ENCODE measurements around the gene PSMA6.
A peak's percentile ranks its signal among the peaks of the same experiment; 100 is the strongest.
"Not testable (repeated sequence)": the region's sequence is repeated elsewhere in the genome, so short reads cannot be mapped to it uniquely, and the experiment has no call there.

PSMA6 gene

DNA sequence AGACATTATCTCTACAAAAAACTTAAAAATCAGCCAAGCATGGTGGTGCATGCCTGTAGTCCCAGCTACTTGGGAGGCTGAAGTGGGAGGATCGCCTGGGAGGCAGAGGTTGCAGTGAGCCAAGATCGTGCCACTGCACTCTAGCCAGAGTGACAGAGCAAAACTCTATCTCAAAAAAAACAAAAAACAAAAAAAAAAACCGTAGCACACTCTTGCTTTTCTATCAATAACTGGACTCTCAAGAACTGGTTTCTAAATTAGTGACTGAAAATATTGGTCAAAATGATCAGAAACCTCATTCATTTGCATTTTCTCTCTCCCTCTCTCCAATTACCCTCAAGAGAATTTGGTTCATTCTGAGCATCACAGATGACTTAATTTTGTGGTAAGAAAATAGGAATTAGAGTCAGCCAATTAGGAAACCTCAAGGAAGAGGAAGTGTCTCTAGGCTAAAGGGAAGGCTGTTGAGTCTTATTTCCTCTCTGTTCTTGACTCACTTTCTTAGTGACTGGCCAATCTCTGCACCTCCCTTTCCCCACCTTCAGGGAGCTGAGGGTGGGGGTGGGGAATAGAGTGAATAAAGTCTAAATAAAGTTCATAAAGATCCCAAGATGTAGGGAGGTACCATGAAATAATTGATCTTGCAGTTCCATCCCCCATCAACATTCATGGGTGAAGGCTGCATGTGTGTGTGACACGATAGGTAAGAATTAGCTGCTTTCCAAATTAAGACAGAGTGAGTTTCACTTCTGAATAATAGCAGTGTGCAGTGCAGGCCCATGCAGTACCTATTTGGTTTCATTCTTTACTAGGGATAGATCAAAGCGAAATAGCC lies 6.8 kb upstream of the PSMA6 start:
- no peak for DNase-seq (ENCODE audit: low read depth)

DNA sequence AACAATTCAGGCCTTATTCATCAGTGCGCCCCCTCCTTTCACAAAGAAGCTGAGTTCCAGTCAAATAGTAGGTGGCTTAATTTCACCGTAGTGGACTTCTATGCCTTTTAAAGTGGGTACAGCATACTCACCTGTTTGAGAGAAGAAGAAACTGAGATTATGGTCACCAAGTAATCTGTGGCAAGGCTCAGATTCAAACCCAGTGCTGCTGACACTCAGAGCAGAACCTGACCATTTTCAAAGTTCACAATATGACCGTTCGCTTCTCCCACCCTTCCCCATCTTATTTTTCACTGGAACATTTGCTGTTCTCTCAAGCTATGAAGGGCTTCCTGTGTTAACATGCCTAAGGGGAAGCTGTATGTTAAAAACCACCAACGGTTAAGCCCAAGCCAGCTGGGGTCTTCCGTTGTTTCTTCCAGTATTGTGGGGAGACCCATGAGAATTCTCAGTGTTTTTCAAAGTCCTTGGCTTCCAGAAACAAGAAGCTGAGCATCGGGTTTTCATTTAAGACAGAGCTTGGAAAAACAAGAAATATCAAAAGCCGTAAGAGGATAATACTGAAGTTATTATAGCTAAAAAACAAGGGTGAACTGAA lies 6.1 kb upstream of the PSMA6 start:
- no peak for DNase-seq (ENCODE audit: low read depth)

DNA sequence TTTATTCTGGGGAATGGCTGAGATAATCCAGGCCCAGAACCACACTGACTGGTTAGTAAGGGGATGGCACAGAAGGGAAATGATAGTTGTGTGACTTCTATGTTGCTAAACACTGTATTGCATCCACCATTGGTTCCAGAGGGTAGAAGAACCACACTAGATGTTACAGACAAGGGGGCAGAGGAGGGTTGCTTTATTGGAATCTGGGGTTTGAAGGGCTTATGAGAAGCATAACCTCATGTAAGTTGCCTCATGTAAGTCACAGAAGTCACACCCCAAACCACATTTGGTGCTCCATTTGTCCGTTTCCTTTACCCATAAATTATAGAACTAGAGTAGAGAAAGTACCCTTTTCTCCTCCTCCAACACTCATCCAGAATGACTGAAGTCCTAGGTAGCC lies 5.5 kb upstream of the PSMA6 start:
- no peak for DNase-seq (ENCODE audit: low read depth)

GRCh38 chr14:35287431-35288013 lies 4.7 kb upstream of the PSMA6 start:
- no peak for DNase-seq (ENCODE audit: low read depth)

GRCh38 chr14:35289623-35290022 lies 2.6 kb upstream of the PSMA6 start:
- DNase-seq (ENCODE audit: low read depth): no peak

GRCh38 chr14:35292770-35293561 lies 784 bp downstream of the PSMA6 start:
- peak; percentile 5 for DNase-seq (ENCODE audit: low read depth)

GRCh38 chr14:35295845-35296161 lies 3.6 kb downstream of the PSMA6 start:
- no peak for DNase-seq (ENCODE audit: low read depth)

GRCh38 chr14:35296545-35296944 lies 4.4 kb downstream of the PSMA6 start:
- no peak for DNase-seq (ENCODE audit: low read depth)

DNA sequence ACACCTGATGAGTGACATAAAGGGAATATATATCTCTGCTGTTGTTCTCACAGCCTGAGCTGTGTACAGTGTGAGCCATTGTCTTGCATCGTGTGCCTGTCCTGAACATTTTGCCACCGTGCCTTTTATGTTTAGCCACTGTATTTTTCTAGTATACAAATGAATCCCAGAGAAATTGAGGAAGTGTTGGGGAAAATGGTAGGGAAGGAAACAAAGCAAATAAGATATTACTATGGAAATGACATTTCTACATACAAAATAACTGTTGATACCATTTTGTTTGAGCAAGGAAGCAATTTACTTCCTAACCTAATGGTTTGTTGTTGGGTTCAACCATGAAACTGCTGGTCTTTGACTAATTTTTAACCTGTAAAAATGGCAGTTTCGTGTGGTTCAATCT lies 5.5 kb downstream of the PSMA6 start:
- DNase-seq (ENCODE audit: low read depth): no peak

GRCh38 chr14:35298351-35298750 lies 6.2 kb downstream of the PSMA6 start:
- no peak for DNase-seq (ENCODE audit: low read depth)

DNA sequence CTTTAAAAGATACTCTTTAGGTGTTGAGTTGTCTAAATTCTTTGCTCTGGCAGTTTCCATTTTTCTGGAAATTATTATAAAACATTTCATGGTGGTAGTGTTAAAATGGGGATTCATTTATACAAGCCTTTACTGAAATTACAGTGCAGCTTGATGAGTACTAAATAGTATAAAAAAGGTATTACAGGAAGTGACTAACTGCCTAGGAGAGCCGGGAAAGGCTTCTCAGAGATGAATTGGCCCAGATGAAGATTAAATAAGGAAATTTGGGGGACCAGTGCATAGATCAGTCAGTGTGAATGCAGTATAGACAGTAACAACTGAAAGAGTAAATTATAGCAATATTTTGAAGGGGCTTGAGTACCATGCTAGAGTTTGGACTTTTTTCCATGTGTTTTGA lies 7.5 kb downstream of the PSMA6 start:
- no peak for DNase-seq (ENCODE audit: low read depth)

DNA sequence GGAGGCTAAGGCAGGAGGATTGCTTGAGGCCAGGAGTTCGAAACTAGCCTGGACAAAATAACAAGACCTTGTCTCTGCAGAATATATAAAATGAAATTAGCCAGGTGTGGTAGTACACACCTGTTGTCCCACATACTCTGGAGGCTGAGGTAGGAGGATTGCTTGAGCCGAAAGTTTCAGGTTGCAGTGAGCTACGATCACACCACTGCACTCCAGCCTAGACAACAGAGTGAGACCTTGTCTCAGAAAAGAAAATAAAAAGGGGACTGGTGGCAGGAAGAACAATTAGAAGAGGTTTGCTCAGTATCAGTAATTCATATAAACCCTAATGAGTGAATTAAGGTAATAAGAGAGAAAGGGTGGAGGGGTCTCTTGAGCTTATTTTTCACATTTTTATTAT lies 8.0 kb downstream of the PSMA6 start:
- no peak for DNase-seq (ENCODE audit: low read depth)

DNA sequence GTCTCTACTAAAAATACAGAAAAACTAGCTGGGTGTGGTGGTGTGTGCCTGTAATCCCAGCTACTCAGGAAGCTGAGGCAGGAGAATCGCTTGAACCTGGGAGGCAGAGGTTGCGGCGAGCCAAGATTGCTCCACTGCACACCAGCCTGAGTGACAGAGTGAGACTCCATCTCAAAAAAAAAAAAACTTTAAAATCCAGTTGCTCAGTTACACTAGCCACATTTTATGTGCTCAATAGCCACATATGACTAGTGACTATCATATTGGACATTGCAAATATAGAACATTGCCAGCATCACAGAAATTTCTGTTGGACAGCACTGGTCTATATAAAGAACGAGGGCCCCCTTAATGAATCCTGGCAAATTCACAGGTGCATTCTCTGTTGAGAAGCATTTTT lies 9.2 kb downstream of the PSMA6 start:
- not testable (repeated sequence) for DNase-seq (ENCODE audit: low read depth)

- DNase-seq (ENCODE audit: low read depth): no peak
Observed at GRCh38 chr14:35301735-35302528, 9.8 kb downstream of the PSMA6 start.

GRCh38 chr14:35303149-35303935 lies 11.2 kb downstream of the PSMA6 start:
- DNase-seq (ENCODE audit: low read depth): no peak

DNA sequence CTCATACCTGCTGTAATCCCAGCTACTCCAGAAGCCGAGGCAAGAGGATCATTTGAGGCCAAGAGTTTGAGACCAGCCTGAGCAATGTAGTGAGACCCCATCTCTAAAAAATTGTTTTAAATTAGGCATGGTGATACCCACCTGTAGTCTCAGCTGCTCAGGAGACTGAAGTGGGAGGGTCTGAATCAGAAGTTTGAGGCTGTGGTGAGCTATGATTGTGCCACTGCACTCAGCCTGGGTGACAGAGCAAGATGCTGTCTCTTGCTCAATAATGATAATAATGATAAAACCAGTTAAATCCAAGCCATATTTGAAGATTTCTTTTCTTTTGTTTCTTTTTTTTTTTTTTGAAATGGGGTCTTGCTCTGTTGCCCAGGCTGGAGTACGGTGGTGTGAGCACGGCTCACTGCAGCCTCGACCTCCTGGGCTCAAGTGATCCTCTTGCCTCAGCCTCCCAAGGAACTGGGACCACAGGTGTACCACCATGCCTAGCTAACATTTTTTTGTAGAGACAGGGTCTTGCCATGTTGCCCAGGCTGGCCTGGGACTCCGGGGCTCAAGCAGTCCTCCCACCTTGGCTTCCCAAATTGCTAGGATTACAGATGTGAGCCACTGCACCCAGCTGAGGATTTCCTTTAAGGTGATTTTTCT lies 12.8 kb downstream of the PSMA6 start:
- DNase-seq (ENCODE audit: low read depth): no peak

DNA sequence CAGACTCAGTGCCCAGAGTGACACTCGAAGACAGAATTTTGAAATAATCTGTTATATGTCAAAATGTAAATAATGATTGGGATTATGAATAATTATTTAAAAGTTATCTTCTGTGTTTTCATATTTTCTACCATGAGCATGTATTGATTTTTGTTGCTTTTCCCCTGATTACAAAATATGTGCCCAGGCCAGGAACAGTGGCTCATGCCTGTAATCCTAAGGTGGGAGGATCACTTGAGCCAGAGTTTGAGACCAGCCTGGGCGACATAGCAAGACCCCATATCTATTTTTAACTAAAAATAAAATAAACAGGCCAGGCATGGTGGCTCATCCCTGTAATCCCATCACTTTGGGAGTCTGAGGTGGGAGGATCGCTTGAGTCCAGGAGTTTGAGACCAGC lies 13.5 kb downstream of the PSMA6 start:
- DNase-seq (ENCODE audit: low read depth): no peak

GRCh38 chr14:35306114-35306513 lies 13.9 kb downstream of the PSMA6 start:
- no peak for DNase-seq (ENCODE audit: low read depth)

DNA sequence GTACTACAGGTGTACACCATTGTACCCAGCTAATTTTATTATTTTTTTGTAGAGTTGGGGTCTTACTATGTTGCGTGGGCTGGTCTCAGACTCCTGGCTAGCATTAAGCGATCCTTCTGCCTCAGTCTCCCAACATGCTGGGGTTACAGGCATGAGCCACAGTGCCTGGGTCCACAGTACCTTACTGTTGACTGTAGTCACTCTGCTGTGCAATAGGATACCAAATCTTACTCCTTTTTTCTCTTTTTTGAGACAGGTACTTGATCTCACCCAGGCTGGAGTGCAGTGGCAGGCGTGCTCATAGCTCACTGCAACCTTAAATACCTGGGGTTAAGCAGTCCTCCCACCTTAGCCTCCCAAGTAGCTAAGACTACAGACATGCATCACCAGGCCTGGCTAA lies 25.6 kb downstream of the PSMA6 start:
- DNase-seq (ENCODE audit: low read depth): no peak

GRCh38 chr14:35319509-35319908 lies 27.3 kb downstream of the PSMA6 start:
- DNase-seq (ENCODE audit: low read depth): no peak

DNA sequence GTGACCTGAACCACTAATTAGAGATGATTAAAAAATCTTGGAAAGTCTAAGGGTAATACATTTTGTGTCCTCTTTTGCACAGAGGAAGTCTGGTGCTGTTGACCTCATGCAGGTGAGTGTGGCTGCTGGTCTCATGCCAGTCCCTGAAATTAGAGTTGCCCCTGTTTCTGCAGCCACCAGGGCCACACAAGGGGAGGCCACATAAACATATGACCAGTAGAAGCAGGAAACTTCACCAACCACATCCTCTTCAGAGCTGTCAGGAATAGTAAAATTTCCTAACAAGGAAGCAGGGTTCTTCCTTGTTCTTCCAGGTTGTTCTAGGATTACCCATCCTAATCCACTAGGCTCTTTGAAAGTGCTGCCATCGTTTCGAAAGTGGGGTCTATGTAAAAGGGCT lies 28.3 kb downstream of the PSMA6 start:
- DNase-seq (ENCODE audit: low read depth): no peak

All from GM04503 (cell line).